Measurements from ENCODE around the gene HCK.
A peak's percentile ranks its signal among the peaks of the same experiment; 100 is the strongest.

The HCK gene

DNA sequence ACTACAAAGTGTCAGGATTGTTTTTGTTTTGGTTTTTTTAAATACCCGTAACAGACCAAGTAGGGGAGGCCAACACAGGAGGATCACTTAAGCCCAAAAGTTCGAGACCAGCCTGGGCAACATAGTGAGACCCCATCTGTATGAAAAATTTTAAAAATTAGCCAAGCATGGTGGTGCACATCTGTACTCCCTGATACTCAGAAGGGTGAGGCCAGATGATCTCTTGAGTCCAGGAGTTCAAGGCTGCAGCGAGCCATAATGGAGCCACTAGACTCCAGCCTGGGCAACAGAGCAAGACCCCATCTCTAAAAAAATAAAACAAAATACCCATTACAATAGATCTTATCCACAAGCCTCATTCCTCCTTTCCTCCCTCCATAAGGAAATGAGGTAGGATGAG, 28.7 kb downstream of the HCK start:
- Histone ChIP-seq H3K9ac (ENCODE audit: low read length) (no peak overlapping the region), H3K4me3 (ENCODE audit: low read depth in 1 of 2, low read length in 2 of 2) (no peak overlapping the region), H3K36me3 (ENCODE audit: insufficient read depth, low read length) (no peaks in the 10 kb centered on the region), H3K27me3 (ENCODE audit: control insufficient read depth in 1 of 2, insufficient read depth in 2 of 2, low read length in 2 of 2) (no peaks in the 10 kb centered on the region), H3K9me3 (ENCODE audit: low read length) (no peaks in the 10 kb centered on the region), H3K4me1 (ENCODE audit: insufficient read depth, low read length) (no peaks in the 10 kb centered on the region), H3K27ac (ENCODE audit: low read depth, low read length) (no peak overlapping the region)

GRCh38 chr20:32083469-32083868, 31.4 kb downstream of the HCK start:
- Histone ChIP-seq H3K4me3 (ENCODE audit: low read depth in 1 of 2, low read length in 2 of 2) (no peak overlapping the region), H3K27ac (ENCODE audit: low read depth, low read length) (no peak overlapping the region), H3K36me3 (ENCODE audit: insufficient read depth, low read length) (no peaks in the 10 kb centered on the region), H3K27me3 (ENCODE audit: control insufficient read depth in 1 of 2, insufficient read depth in 2 of 2, low read length in 2 of 2) (no peaks in the 10 kb centered on the region), H3K9ac (ENCODE audit: low read length) (no peak overlapping the region), H3K9me3 (ENCODE audit: low read length) (no peaks in the 10 kb centered on the region), H3K4me1 (ENCODE audit: insufficient read depth, low read length) (no peaks in the 10 kb centered on the region)

- no peaks in the 10 kb centered on the region for H3K36me3 ChIP-seq (ENCODE audit: insufficient read depth, low read length)
- no peaks in the 10 kb centered on the region for H3K27me3 ChIP-seq (ENCODE audit: control insufficient read depth in 1 of 2, insufficient read depth in 2 of 2, low read length in 2 of 2)
- no peaks in the 10 kb centered on the region for H3K4me1 ChIP-seq (ENCODE audit: insufficient read depth, low read length)
- no peak overlapping the region for H3K4me3 ChIP-seq (ENCODE audit: low read depth in 1 of 2, low read length in 2 of 2)
- H3K27ac ChIP-seq (ENCODE audit: low read depth, low read length): no peak overlapping the region
- no peak overlapping the region for H3K9ac ChIP-seq (ENCODE audit: low read length)
- no peaks in the 10 kb centered on the region for H3K9me3 ChIP-seq (ENCODE audit: low read length)
Measured at GRCh38 chr20:32087070-32087469, 35.0 kb downstream of the HCK start.

GRCh38 chr20:32088759-32089158, 36.7 kb downstream of the HCK start:
- Histone ChIP-seq H3K9me3 (ENCODE audit: low read length) (no peaks in the 10 kb centered on the region), H3K4me3 (ENCODE audit: low read depth in 1 of 2, low read length in 2 of 2) (no peak overlapping the region), H3K27ac (ENCODE audit: low read depth, low read length) (no peak overlapping the region), H3K9ac (ENCODE audit: low read length) (no peak overlapping the region), H3K4me1 (ENCODE audit: insufficient read depth, low read length) (no peaks in the 10 kb centered on the region), H3K27me3 (ENCODE audit: control insufficient read depth in 1 of 2, insufficient read depth in 2 of 2, low read length in 2 of 2) (no peaks in the 10 kb centered on the region), H3K36me3 (ENCODE audit: insufficient read depth, low read length) (no peaks in the 10 kb centered on the region)

DNA sequence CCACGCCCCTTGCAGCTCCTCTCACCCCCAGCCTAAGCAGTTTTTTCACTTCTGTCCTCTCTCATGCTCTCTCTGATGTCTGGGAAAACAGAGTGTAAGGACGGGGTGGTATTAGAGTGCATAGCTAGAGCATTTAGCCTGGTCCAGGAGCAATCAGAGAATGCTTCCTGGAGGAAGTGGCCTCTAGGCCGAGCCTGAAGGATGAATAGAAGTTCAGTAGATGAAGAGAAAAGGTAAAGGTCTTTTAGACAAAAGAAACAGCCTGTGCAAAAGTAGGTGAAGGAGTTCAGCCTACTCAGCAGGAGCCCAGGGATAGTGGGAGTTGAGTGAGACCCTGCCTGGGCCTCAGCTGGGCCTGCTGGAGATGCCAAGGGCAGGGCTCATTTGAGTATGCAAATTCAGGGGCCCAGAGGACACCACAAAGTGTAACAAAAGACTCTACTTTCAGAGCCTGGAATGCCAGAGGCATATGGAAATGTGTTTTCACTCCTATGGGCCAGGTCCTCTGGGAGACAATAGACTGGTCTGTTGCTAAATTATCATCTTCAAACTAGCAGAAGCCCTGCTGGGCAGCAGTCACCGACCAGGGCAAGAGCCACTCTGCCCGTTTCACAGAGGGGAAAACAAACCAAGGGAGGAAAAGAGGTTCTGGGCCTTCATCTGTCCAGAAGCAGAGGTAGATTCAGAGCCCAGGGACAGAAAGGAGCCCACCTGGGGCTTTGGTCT, 37.8 kb downstream of the HCK start:
- Histone ChIP-seq H3K4me3 (ENCODE audit: low read depth in 1 of 2, low read length in 2 of 2) (no peak overlapping the region), H3K27me3 (ENCODE audit: control insufficient read depth in 1 of 2, insufficient read depth in 2 of 2, low read length in 2 of 2) (no peaks in the 10 kb centered on the region), H3K9me3 (ENCODE audit: low read length) (no peaks in the 10 kb centered on the region), H3K27ac (ENCODE audit: low read depth, low read length) (no peak overlapping the region), H3K9ac (ENCODE audit: low read length) (no peak overlapping the region), H3K4me1 (ENCODE audit: insufficient read depth, low read length) (no peaks in the 10 kb centered on the region), H3K36me3 (ENCODE audit: insufficient read depth, low read length) (no peaks in the 10 kb centered on the region)

- no peaks in the 10 kb centered on the region for H3K36me3 ChIP-seq (ENCODE audit: insufficient read depth, low read length)
- no peak overlapping the region for H3K9ac ChIP-seq (ENCODE audit: low read length)
Measured at GRCh38 chr20:32091888-32092346, 39.9 kb downstream of the HCK start.

DNA sequence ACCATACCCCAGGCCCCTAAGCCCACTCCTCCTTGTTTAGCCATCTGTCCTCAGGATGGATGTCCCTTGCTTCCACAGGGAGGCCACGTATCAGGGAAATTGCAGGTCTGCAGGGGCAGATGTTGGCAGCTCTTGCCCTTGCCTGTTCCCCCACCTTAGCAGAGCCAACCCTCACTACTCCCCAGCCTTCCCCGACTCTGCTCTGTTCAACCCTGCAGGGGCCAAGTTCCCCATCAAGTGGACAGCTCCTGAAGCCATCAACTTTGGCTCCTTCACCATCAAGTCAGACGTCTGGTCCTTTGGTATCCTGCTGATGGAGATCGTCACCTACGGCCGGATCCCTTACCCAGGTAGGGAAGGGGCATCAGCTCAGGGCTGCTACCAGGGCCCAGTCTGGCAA, 46.7 kb downstream of the HCK start:
- no peak overlapping the region for H3K4me3 ChIP-seq (ENCODE audit: low read depth in 1 of 2, low read length in 2 of 2)
- H3K4me1 ChIP-seq (ENCODE audit: insufficient read depth, low read length): no peaks in the 10 kb centered on the region
- H3K36me3 ChIP-seq (ENCODE audit: insufficient read depth, low read length): no peaks in the 10 kb centered on the region
- H3K9me3 ChIP-seq (ENCODE audit: low read length): no peaks in the 10 kb centered on the region
- no peak overlapping the region for H3K27ac ChIP-seq (ENCODE audit: low read depth, low read length)
- H3K9ac ChIP-seq (ENCODE audit: low read length): no peak overlapping the region
- H3K27me3 ChIP-seq (ENCODE audit: control insufficient read depth in 1 of 2, insufficient read depth in 2 of 2, low read length in 2 of 2): no peaks in the 10 kb centered on the region

More at GRCh38 chr20:32091888-32092346, 39.9 kb downstream of the HCK start:
- H3K27ac ChIP-seq (ENCODE audit: low read depth, low read length): no peak overlapping the region
- no peaks in the 10 kb centered on the region for H3K4me1 ChIP-seq (ENCODE audit: insufficient read depth, low read length)
- H3K4me3 ChIP-seq (ENCODE audit: low read depth in 1 of 2, low read length in 2 of 2): no peak overlapping the region
- H3K9me3 ChIP-seq (ENCODE audit: low read length): no peaks in the 10 kb centered on the region
- no peaks in the 10 kb centered on the region for H3K27me3 ChIP-seq (ENCODE audit: control insufficient read depth in 1 of 2, insufficient read depth in 2 of 2, low read length in 2 of 2)

- no peaks in the 10 kb centered on the region for H3K36me3 ChIP-seq (ENCODE audit: insufficient read depth, low read length)
- H3K27me3 ChIP-seq (ENCODE audit: control insufficient read depth in 1 of 2, insufficient read depth in 2 of 2, low read length in 2 of 2): no peaks in the 10 kb centered on the region
- no peaks in the 10 kb centered on the region for H3K9me3 ChIP-seq (ENCODE audit: low read length)
- H3K4me1 ChIP-seq (ENCODE audit: insufficient read depth, low read length): peaks cover 18% of the 10 kb centered on the region
- peak overlapping the region in 1 of 2 donors; percentile 62 for H3K4me3 ChIP-seq (ENCODE audit: low read depth in 1 of 2, low read length in 2 of 2)
- H3K9ac ChIP-seq (ENCODE audit: low read length): no peak overlapping the region
- no peak overlapping the region for H3K27ac ChIP-seq (ENCODE audit: low read depth, low read length)
Measured at GRCh38 chr20:32108814-32109391, 56.9 kb downstream of the HCK start.

- H3K27ac ChIP-seq (ENCODE audit: low read depth, low read length): peak within 1 kb of the TSS; percentile 82
- H3K4me3 ChIP-seq (ENCODE audit: low read depth in 1 of 2, low read length in 2 of 2): peak within 1 kb of the TSS; percentile 62 to 75
- H3K9ac ChIP-seq (ENCODE audit: low read length): peak within 1 kb of the TSS; percentile 87
- H3K36me3 ChIP-seq (ENCODE audit: insufficient read depth, low read length): no peaks in the 10 kb centered on the region
- H3K27me3 ChIP-seq (ENCODE audit: control insufficient read depth in 1 of 2, insufficient read depth in 2 of 2, low read length in 2 of 2): no peaks in the 10 kb centered on the region
- H3K9me3 ChIP-seq (ENCODE audit: low read length): no peaks in the 10 kb centered on the region
- peaks cover 18% of the 10 kb centered on the region for H3K4me1 ChIP-seq (ENCODE audit: insufficient read depth, low read length)
Measured at GRCh38 chr20:32109392-32110172, 57.5 kb downstream of the HCK start, which contains the start of gene TM9SF4. TM9SF4 (plus strand) TSS chr20:32109714; CDS start chr20:32109741, 27 bp downstream.

GRCh38 chr20:32110173-32110704, 58.2 kb downstream of the HCK start:
- no peaks in the 10 kb centered on the region for H3K36me3 ChIP-seq (ENCODE audit: insufficient read depth, low read length)
- H3K9me3 ChIP-seq (ENCODE audit: low read length): no peaks in the 10 kb centered on the region
- H3K27ac ChIP-seq (ENCODE audit: low read depth, low read length): peak overlapping the region; percentile 82
- peak overlapping the region; percentile 87 for H3K9ac ChIP-seq (ENCODE audit: low read length)
- peak overlapping the region; percentile 62 to 75 for H3K4me3 ChIP-seq (ENCODE audit: low read depth in 1 of 2, low read length in 2 of 2)
- peaks cover 18% of the 10 kb centered on the region for H3K4me1 ChIP-seq (ENCODE audit: insufficient read depth, low read length)
- no peaks in the 10 kb centered on the region for H3K27me3 ChIP-seq (ENCODE audit: control insufficient read depth in 1 of 2, insufficient read depth in 2 of 2, low read length in 2 of 2)

- Histone ChIP-seq H3K27me3 (ENCODE audit: control insufficient read depth in 1 of 2, insufficient read depth in 2 of 2, low read length in 2 of 2) (no peaks in the 10 kb centered on the region), H3K4me1 (ENCODE audit: insufficient read depth, low read length) (peaks cover 18% of the 10 kb centered on the region), H3K27ac (ENCODE audit: low read depth, low read length) (no peak overlapping the region), H3K9ac (ENCODE audit: low read length) (peak overlapping the region; percentile 87), H3K36me3 (ENCODE audit: insufficient read depth, low read length) (no peaks in the 10 kb centered on the region), H3K9me3 (ENCODE audit: low read length) (no peaks in the 10 kb centered on the region), H3K4me3 (ENCODE audit: low read depth in 1 of 2, low read length in 2 of 2) (peak overlapping the region; percentile 62 to 75)
Measured at GRCh38 chr20:32110727-32111126, 58.7 kb downstream of the HCK start.
